ENCODE measurements around the gene GABRB1.

The GABRB1 gene

DNA sequence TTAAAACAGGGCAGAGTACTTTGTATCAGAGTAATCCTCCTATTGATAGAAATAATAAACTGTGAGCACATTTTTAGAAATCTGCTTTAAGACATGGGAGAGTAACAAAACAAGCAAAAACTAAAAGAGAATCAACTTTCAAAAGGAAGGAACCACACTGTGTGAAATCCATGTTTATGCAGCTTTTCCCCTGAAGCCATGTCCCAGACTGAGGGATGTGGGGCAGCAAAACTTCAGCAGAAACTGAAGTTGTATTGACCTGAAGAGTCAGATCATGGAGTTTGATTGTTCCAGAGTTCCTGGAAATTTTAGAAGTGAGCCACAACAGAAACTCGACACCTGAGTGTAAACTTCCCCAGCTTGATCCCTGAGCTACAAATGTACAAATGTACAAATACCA is 378.9 kb downstream of the GABRB1 start:
- DNase-seq: no peak

DNA sequence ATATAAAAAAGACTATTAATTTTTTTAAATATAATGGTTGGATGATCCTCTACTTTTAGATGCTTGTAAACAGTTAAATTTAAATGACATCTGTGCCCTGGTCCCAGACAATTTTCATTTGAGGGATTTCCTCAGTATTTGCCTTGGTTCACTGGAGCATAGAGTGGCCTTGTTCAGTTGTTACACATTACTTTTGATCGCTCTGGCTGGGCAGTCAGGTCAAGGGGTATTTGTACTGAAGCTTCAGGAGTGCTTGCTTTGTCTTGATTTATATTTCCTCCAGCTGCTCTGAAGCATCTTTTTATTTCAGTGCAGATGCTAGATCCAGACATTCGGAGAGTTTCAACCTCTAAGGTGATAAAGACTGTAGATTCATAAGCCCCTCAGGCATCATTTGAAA is 382.2 kb downstream of the GABRB1 start:
- DNase-seq: no peak

DNA sequence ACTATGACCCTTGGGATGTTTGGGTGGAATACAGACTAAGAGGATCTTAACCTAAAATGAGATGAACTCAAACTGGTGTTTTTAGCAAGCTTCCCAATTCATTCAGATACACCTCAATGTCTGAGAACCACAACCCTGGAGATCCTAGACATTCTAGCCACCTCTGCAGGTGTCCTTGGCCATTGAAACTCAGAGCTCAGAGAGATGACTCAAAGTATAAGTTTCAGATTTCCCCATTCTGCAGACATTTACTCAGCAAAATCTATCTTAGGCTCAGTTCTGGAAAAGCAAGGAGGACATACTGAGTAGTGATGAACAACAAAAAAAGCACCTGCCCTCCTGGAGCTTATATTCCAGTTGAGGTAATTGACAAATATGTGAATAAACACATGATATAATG is 384.4 kb downstream of the GABRB1 start:
- no peak for DNase-seq

DNA sequence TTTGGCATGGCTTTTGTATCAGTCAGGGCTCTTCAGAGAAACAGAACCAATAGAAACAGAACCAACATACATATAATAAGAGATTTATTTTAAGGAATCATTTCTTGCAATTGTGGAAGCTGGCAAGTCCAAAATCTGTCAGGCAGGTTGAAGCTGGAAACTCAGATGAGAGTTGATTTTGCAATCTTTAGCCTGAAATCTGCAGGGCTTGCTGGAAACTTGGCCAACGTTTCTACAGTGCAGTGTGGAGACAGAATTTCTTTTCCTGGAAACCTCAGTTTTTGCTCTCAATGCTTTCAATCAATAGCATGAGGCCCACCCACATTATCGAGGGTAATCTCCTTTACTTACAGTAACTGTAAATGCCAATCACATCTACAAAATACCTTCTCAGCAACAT is 386.8 kb downstream of the GABRB1 start:
- DNase-seq: no peak

DNA sequence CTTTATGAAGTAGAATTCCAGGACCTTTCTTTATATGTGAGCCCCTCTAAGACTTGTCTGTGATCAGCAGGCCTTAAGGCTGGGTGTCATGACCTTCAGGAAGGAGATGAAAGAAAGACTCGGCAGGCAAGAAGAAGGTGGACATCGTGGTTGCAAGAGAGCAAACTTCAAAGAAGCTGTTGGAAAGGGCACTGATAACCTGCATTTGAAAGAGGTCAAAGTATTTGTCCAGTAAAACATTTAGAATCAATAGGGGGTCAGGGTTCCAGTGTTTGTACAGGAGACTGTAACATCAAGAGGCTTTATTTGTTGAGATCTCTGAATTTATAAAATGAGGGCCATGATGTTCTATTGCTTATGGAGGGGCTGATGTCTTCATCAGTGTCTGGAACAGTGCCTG is 387.9 kb downstream of the GABRB1 start:
- no peak for DNase-seq

DNA sequence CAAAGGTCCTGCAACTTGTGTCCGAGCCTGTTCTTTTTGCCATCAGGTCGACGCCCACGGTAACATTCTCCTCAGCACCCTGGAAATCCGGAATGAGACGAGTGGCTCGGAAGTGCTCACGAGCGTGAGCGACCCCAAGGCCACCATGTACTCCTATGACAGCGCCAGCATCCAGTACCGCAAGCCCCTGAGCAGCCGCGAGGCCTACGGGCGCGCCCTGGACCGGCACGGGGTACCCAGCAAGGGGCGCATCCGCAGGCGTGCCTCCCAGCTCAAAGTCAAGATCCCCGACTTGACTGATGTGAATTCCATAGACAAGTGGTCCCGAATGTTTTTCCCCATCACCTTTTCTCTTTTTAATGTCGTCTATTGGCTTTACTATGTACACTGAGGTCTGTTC is 394.3 kb downstream of the GABRB1 start:
- DNase-seq: no peak

DNA sequence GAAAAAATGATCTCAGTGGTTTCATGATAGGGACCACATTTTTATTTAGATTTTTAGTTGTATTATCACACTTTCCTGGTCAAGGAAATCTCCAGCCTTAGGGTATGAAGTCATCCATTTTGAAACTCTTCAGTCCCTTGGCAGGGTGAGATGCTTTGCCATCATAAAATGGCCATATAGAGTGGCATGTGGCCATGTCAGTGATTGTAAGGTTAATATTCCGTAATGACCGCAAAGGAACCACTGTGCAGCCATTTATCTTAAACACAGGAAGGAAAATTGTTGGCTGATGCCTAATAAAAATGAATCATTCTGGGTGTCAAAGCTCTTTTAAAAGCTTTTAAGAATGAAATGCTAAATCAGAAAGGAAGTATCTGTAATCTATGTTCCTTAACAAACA is 396.6 kb downstream of the GABRB1 start:
- no peak for DNase-seq

DNA sequence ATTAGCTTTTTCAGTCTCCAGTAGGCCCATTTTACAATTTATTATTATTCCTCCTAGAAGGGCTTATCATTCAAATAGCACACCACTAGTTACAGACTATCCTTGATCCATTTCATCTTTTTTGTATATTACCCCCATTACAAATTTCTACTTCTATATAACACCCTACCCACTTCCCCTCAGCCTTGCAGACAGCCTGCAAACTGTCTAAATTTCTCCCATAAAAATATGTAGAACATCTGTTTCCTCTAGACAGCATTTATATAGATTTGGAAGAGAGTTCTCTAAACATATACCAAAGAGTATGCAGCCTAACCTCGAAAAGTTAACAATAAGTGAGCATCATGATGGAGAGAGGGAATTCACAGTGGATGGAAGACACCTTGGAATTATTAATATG is 401.4 kb downstream of the GABRB1 start:
- no peak for DNase-seq

DNA sequence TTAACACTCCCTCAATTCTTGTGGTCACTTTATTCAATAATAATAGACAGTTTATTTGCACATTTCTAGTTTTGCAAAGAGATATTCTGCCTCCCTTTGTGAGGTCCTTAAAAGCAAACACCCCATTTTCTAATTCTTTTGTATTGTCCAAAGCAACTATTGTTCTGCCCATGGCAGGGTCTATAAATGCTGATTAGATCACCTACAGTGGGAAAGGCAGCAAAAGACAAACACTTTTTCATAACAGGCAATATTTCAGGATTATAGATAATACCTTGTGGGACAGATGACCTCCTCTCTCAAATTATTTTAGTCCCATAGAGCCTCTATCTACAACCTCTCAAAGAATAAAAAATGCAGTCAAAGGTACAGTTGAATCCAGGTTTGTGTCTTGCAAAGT is 403.6 kb downstream of the GABRB1 start:
- DNase-seq: no peak

DNA sequence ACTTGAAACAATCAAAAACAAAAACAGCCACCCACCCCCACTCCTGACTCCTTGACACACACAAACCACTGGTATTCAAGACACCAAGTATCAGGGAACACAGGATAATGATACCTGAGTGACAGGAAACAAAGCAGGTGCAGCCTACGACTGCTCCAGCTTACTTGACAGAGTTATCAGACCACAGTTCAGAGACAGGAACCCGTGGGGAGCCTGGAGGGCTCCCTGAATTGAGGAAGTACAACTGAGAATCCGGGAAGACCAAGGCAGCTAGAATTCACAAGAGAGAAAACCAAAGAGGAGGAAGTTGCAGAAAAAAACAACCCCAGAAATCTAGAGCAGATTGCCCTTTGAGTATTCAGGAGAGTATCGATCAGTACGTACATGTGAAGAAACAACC is 411.6 kb downstream of the GABRB1 start:
- no peak for DNase-seq

DNA sequence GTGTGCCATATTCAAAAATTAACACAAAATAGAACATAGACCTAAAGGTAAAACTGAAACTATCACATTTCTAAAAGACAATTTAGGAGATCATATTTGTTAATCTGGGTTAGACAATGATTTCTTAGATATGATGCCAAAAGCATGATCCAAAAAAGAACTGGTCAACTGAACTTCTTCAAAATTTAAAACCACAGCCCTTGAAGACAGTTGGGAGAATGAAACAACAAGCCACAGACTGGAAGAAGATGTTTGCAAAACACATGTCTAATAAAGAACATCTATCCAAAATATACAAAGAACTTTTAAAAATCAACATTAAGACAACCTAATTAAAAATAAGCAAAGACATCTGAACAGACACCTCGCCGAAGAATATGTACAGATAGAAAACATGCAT is 412.7 kb downstream of the GABRB1 start:
- no peak for DNase-seq

DNA sequence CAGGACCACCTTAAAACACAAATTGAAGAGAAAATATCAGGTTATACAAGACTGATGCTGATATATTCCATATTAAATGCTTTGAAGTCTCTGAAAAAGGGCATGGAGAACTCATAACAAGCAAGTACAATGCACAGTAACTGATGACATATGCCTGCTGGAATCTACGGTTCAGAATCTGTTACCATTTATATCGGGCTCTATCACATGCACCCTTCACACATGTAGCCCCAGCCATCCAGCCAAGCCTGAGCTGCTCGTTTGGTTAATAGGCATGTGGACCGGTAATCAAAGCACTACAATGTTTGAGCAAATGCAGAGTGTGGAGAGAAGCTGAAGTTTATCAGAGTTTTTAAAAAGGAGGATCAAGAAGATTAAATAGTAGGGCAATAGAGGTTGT is 420.3 kb downstream of the GABRB1 start:
- no peak for DNase-seq

DNA sequence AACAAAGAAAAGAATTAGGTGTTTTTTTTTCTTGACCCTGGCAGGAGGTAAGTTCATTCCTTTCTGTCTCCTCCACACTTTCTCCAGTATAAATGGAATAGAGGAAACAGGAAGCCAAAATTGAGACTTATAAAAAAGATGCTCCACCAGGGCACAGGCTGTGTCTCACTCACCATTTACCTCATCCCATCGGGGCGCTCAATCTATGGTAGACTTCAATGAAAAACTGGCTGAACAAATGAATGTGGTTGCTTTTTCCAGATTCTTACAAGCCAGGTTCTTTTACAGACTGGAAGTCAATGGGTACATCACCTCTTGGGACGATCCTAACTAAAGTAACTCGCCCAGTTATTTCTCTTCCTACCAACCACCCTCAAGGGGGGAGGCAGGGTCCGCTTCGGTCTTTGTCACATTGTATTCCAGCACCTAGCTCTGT is 431.4 kb downstream of the GABRB1 start:
- DNase-seq: no peak

DNA sequence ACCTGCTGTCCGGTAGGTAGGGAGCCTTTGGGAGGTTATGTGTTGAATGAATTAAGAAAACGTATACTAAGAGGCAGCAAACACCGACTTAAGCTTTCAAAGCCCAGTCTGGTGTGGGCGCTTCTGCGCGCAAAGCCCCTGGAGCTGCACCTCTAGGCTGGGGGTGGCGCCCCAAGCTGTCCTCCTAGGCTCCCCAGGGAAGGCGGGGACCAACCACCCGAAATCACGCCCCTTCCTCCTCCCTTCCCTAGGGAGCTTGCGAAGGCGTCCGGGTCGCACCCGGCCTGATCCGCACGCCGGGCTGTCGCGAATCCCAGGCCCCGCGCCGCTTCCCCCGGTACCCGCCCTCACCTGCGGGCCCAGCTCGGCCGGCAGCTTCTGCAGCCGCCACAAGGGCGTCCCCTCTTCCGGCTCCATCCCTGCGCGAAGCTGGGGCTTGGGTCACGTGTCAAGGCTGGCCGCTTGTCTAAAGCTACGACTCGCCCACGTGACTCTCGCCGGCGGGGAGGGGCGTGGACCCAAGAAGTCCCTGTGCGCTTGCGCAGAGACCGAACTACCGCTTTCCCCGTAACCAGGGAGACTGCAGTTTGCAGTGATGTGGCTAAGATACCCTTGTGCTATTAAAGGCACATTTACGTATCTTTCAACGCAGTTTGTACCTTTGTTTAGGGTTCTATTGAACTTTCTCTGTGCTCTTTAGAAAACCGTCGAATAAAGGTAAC is 432.0 kb downstream of the GABRB1 start, which contains the start of gene COMMD8:
COMMD8 (minus strand) TSS at position 468 of the 722 bp plus-strand sequence; CDS start at position 417, 51 bp downstream.
- DNase-seq: peak; percentile 85

DNA sequence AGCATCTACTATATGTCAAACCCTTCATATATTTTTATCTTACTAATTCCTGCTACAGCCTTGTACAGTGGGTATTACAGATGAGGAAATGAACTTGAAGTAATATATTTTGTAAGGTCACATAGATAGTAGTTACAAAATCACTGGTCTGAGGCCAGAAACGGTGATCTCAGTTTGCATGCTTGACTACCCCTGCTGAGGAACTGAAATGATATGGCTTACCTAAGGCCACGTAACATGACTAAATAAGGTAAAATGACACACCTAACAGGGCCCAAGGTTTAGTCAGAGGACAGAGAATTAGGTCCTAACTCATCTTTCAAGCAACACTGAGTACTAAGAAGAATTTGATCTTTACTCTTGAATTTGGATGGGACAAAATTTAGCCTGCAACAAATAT is 433.6 kb downstream of the GABRB1 start:
- no peak for DNase-seq

DNA sequence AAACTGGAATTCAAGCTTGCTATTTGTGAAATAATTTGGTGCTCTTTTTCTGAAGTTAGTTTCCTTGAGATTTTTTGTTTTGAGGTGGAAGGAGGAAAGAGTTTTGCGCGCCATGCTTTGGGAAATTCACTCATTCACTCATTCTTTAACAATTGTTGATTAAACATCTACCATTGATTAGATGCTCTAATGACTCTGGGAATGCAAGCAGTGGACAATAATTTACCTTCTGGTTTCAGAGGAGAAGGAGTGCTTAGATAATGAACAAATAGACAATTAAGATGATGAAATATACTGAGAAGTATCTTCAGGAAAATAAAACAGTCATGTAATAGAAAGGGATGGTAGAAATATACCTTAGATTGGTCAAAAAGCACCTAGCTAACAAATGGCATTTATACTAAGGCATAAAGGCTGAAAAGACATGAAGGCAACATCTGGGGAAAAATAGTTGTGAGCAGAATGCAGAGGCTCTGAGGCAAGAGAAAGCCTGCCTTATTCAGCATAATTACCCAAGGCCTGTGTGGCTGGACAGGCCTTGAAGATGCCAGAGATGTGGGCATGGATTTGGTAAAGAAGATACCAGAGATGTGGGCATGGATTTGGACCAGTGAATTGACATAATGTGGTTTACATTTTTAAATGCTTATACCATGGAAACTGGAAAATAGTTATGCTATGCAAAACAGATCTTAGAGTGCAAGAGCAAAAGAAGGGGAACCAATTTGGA is 434.9 kb downstream of the GABRB1 start:
- no peak for DNase-seq

DNA sequence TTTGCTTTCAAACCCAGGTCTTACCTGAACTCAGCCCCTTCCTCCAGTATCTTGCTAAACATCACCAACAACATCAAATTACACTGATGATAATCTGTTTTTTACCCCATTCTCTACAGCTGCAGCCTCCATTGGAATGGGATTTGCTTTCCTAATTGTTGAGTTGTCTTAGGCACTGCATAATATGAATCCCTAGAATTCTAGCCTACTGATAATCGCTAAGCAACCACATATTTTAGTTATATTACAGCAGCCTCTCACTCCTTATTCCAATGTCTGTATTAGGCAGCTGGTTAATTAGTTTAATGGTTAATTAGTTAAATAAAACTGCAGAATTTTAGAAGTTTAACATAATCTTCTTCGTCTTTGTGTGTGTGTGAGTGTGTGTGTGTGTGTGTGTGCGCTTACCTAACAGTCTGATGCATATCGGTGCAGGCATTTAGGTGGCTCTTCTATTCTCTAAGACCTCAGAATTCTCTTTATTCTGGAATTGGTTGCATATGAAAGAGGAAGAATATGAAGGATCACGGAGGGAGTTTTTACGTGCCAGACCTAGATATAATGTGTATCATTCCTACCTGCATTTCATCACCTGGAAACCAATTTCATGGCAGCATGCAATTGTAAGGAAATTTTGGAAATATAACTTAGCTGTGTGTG is 437.5 kb downstream of the GABRB1 start:
- DNase-seq: no peak

DNA sequence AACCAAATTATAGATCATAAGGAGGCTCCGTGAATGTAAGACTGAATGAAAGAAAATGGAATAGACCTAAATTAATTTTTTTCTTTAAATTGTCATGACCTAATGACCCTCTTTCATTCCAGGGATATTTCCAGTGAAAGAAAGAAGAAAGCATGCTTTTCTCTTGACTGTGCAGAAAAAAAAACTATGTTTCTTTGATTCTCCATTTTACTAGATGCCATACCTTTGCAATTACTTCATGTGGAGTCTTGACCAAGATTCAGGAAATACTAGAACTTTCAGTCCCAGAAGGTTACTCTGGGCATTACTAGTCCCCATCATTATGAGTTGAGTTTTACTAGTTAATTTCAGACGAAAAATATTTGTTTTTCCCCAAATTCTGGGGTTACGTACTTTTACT is 438.6 kb downstream of the GABRB1 start:
- no peak for DNase-seq

DNA sequence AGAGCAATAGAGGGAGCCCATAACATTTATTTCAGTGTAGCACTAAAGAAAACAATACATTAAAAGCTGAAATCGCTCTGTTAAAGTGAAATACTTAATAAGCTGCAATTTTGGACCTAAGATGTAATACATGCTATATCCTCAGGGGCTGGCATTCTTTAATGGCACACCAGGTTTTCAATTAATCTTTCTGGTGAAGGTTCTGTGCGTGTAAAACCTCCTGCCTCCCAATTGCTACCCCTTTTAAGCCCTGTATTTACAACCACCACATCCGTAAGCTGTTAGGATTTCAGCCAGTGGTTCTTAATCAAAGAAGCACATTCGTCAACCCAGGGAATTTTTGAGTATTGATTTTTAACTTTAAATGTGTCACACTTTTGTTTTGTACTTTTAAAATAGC is 439.7 kb downstream of the GABRB1 start:
- no peak for DNase-seq

DNA sequence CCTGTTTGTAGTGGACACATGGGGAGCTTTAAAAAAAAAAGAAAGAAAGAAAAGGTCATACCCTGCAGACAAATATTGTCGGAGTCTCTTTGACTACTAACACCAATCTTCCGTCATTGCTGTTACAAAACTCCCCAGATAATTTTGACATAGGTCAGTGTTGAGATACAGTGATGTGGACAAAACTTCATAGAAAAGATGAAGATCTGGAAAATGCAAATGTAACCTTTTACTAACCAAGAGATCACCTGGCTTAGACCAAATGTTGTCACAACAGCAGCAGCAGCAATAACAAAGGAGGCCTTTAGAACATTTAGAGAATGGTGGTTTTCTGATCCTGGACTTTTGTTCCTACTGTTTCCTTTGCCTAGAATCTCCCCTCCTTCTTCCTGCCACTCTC is 440.2 kb downstream of the GABRB1 start:
- DNase-seq: no peak

DNA sequence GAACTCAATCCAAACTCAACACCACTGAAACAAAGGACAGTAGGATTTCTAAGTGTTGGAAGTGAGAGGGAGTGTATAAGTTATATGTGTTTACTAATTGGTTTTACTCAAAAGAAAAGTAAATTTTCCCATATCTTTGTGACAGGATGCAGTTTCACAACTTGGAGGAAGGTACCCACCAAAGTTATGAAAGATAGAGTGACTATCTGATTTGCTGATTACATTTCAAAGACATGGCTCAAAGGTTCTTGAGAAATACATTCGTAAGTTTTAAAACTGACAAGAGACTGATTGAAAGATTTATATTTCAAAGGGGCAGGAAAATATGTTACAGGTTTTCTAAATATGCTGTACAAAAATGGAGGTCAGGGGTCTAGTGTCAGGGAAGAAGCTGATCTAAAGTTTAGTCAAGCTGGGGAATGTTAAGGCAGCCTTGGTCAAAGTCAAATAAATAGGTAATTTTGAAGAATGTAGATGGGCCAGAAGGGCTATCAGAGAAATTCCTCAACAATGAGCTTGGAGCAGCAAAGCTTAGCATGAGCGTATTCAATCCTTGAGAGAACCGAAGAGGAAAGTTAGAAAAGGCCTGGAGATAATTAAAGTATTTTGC is 441.9 kb downstream of the GABRB1 start:
- DNase-seq: no peak

DNA sequence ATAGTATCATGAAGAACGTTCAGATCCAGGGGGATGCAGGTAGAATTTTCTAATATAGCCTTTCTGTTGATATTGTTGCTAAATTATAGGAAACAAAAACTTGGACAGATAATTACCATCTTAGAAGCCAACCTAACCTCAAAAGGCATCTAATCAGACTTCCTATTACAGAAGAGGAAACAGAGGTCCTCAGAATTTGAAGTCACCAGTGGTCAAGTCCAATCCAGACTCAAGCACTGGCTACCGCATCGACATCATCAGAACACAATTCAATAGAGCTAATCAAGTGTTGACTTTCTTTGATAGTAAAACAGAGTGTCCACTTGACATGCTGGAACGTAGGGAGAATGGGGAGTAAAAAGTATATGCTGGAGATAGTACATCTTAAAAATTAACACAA is 443.4 kb downstream of the GABRB1 start:
- DNase-seq: no peak

DNA sequence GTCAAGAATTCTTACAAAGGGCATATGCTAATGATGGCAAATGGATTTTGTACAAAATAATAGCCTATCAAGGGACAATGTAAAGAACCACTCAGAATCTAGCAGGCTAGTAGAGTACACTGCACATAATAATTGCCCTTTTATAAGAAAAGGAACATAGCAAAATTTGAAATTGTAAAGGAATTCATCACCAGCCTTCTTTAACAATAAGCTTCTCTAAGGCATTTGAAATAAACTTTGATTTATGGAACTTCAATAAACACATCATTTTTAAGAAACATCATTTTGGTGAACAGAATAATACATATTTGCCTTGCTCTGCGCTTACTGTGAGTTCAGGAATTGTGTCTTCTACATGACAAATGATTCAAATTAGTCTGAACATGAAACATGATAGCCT is 444.0 kb downstream of the GABRB1 start:
- DNase-seq: no peak

Measured in NCI-H1694 (cell line).